Measurements from ENCODE around the gene TEN1. TPM values are rescaled to one million over a fixed set of nuclear protein-coding genes. Genes with fewer than 3 reads are reported as not detected.

TEN1 gene
- total and polyA plus RNA-seq, 2 of the 13 experiments (the other 11 are each of a cell fraction or from before 2014, with no cell fraction given) = 18.0 to 21.3 TPM

GRCh38 chr17:76032073-76032779 is 53.2 kb downstream of the TEN1 start (continued):
- no peak for TF ChIP-seq ZNF672 (CRISPR knock-in tag; IDR thresholded peaks at IDR 0.05)
- TF ChIP-seq ASH2L (IDR thresholded peaks at IDR 0.05; ENCODE audit: insufficient read length, low read depth, low read length) = no peak
- TF ChIP-seq ZSCAN31 (CRISPR knock-in tag; IDR thresholded peaks at IDR 0.05; ENCODE audit: low read depth) = no peak
- no peak for TF ChIP-seq TERF1 (CRISPR knock-in tag; IDR thresholded peaks at IDR 0.05)
- TF ChIP-seq GATAD1 (CRISPR knock-in tag; IDR thresholded peaks at IDR 0.05) = peak; percentile 55; the same call in 1 of the 2 replicates
- no peak for TF ChIP-seq RFX1 (IDR thresholded peaks at IDR 0.05)
- peak; percentile 49 for TF ChIP-seq FOXA3 (CRISPR knock-in tag; IDR thresholded peaks at IDR 0.05)
- TF ChIP-seq HOXA9 (CRISPR knock-in tag; IDR thresholded peaks at IDR 0.05; ENCODE audit: borderline replicate concordance) = no peak
- no peak for TF ChIP-seq NBN (conservative IDR thresholded peaks at IDR 0.05)
- peak; percentile 68 for TF ChIP-seq ZNF709 (CRISPR knock-in tag; IDR thresholded peaks at IDR 0.05)
- no peak for TF ChIP-seq REXO4 (CRISPR knock-in tag; IDR thresholded peaks at IDR 0.05; ENCODE audit: borderline replicate concordance)
- TF ChIP-seq ZNF513 (CRISPR knock-in tag; conservative IDR thresholded peaks at IDR 0.05) = no peak
- TF ChIP-seq NFE2 (CRISPR knock-in tag; IDR thresholded peaks at IDR 0.05) = no peak
- TF ChIP-seq ZNF382 (CRISPR knock-in tag; IDR thresholded peaks at IDR 0.05; ENCODE audit: borderline replicate concordance) = no peak
- TF ChIP-seq HDAC2 (CRISPR knock-in tag; IDR thresholded peaks at IDR 0.05) = peak; percentile 83; the same call in 1 of the 2 replicates
- peak; percentile 32 for TF ChIP-seq ZEB1 (IDR thresholded peaks at IDR 0.05; ENCODE audit: insufficient replicate concordance, low read depth)
- TF ChIP-seq KIAA2018 (CRISPR knock-in tag; IDR thresholded peaks at IDR 0.05; ENCODE audit: borderline replicate concordance) = no peak
- no peak for TF ChIP-seq ZZZ3 (CRISPR knock-in tag; IDR thresholded peaks at IDR 0.05; ENCODE audit: borderline replicate concordance)
- TF ChIP-seq REL (CRISPR knock-in tag; conservative IDR thresholded peaks at IDR 0.05) = no peak
- no peak for TF ChIP-seq SMARCE1 (IDR thresholded peaks at IDR 0.05; ENCODE audit: borderline replicate concordance)
- peak; percentile 68 for TF ChIP-seq YEATS2 (CRISPR knock-in tag; IDR thresholded peaks at IDR 0.05; ENCODE audit: borderline replicate concordance)

All from HepG2 (cell line).